Thyroid gland (tissue), 4 donors: ENCODE results near the gene EFNA5. TPM values are rescaled to one million over a fixed set of nuclear protein-coding genes. Genes with fewer than 3 reads are reported as not detected.

Source experiments
- DNase-seq, 2 donors: peaks; one replicate each; pipeline ENCODE4 v3.0.0-alpha.2; 2019
- H3K27ac ChIP-seq, 3 donors: fragments of 200-600 bp; sonication (generic); 1 replicate in 2 of 3; 2 replicates in 1 of 3; pipeline ENCODE4 v1.5.1; 2016 to 2019; ENCODE audit warnings: mild to moderate bottlenecking in 1 of 3, moderate library complexity in 1 of 3
- H3K27me3 ChIP-seq: fragments of 200-600 bp; sonication (generic); one replicate; pipeline ENCODE4 v1.5.1; 2019
- H3K36me3 ChIP-seq, 2 donors: fragments of 200-600 bp; sonication (generic); one replicate each; pipeline ENCODE4 v1.5.1; 2016 to 2019
- H3K4me1 ChIP-seq, 2 donors: fragments of 200-600 bp; sonication (generic); one replicate each; pipeline ENCODE4 v1.5.1; 2017 to 2019
- H3K4me3 ChIP-seq, 3 donors: fragments of 200-600 bp; sonication (generic); replicated peaks in 1 of 3; 1 replicate in 2 of 3; 2 replicates in 1 of 3; pipeline ENCODE4 v1.5.1; 2016; ENCODE audit warnings: mild to moderate bottlenecking in 1 of 3
- H3K9me3 ChIP-seq: fragments of 200-600 bp; sonication (generic); one replicate; pipeline ENCODE4 v1.5.1; 2017
- CTCF ChIP-seq, 6 experiments: fragments of 200-600 bp in 3 of 6; fragments of 450-650 bp in 3 of 6; sonication (generic) in 3 of 6; IDR thresholded peaks; one replicate each; pipeline ENCODE4 v1.5.1; 2016 to 2019; ENCODE audit warnings: antibody characterized with exemption in 6 of 6, mild to moderate bottlenecking in 2 of 6, inconsistent platforms in 1 of 6, moderate library complexity in 1 of 6
- POLR2A ChIP-seq, 2 donors: fragments of 450-650 bp; IDR thresholded peaks; one replicate each; pipeline ENCODE4 v1.6.1; 2017; ENCODE audit warnings: antibody characterized with exemption in 2 of 2, mild to moderate bottlenecking in 2 of 2, moderate library complexity in 1 of 2
- WGBS, 2 donors: methylation state at CpG; one replicate each; pipeline ENCODE4 v1.1.5; 2017; 5-methylcytosine and 5-hydroxymethylcytosine counted together
- intact Hi-C: fragments of 100-400 bp; cut with DNase I; formaldehyde crosslinking; loops from one replicate; pipeline ENCODE4 v1.15.1; 2023
- total RNA-seq, 4 donors: library from RNA; depleted of rRNA; stranded (reverse); fragments of >200 nt; gene quantifications; one replicate each; pipeline ENCODE4 v1.2.3, GENCODE V29; 2016

EFNA5 gene
- total RNA-seq, 4 donors from 2014 or later: 5.7 to 17.2 (median 6.4) TPM

GRCh38 chr5:107514305-107514704 is 156.4 kb downstream of the EFNA5 start:
- intact Hi-C loops: no loop called here
- WGBS, 2 donors: 63 to 66% methylated on average over 2 of the region's 2 CpGs

GRCh38 chr5:107513337-107514085 is 157.2 kb downstream of the EFNA5 start:
- no peaks in the 10 kb centered on the region for H3K4me1 ChIP-seq
- H3K9me3 ChIP-seq: no peaks in the 10 kb centered on the region
- no peaks in the 10 kb centered on the region for H3K27me3 ChIP-seq
- TF ChIP-seq CTCF (IDR thresholded peaks at IDR 0.05) (no peak), POLR2A (IDR thresholded peaks at IDR 0.05) (no peak)
- intact Hi-C loops: no loop called here
- H3K36me3 ChIP-seq: no peaks in the 10 kb centered on the region
- no peak overlapping the region for H3K27ac ChIP-seq
- no peak for DNase-seq
- WGBS, 2 donors: 60 to 62% methylated on average over 10 of the region's 10 CpGs
- no peak overlapping the region for H3K4me3 ChIP-seq

More at GRCh38 chr5:107514305-107514704, 156.4 kb downstream of the EFNA5 start:
- Histone ChIP-seq H3K27me3 (no peaks in the 10 kb centered on the region), H3K36me3 (no peaks in the 10 kb centered on the region), H3K4me3 (no peak overlapping the region), H3K4me1 (no peaks in the 10 kb centered on the region), H3K9me3 (no peaks in the 10 kb centered on the region), H3K27ac (no peak overlapping the region)
- TF ChIP-seq CTCF (IDR thresholded peaks at IDR 0.05) (no peak), POLR2A (IDR thresholded peaks at IDR 0.05) (no peak)
- no peak for DNase-seq

GRCh38 chr5:107512029-107512428 is 158.7 kb downstream of the EFNA5 start:
- Histone ChIP-seq H3K36me3 (no peaks in the 10 kb centered on the region), H3K27me3 (no peaks in the 10 kb centered on the region), H3K27ac (no peak overlapping the region), H3K4me1 (no peaks in the 10 kb centered on the region), H3K9me3 (no peaks in the 10 kb centered on the region), H3K4me3 (no peak overlapping the region)
- intact Hi-C loops: no loop called here
- DNase-seq: no peak
- WGBS, 2 donors: 88 to 93% methylated on average over 3 of the region's 3 CpGs
- TF ChIP-seq CTCF (IDR thresholded peaks at IDR 0.05) (no peak), POLR2A (IDR thresholded peaks at IDR 0.05) (no peak)

- H3K4me3 ChIP-seq: no peak overlapping the region
- no peak for TF ChIP-seq POLR2A (IDR thresholded peaks at IDR 0.05)
- TF ChIP-seq CTCF (IDR thresholded peaks at IDR 0.05): no peak
- no peak overlapping the region for H3K27ac ChIP-seq
- no peaks in the 10 kb centered on the region for H3K27me3 ChIP-seq
- H3K36me3 ChIP-seq: no peaks in the 10 kb centered on the region
- 94% methylated on average over 3 of the region's 3 CpGs for WGBS, 2 donors
- DNase-seq: no peak
- H3K9me3 ChIP-seq: no peaks in the 10 kb centered on the region
- H3K4me1 ChIP-seq: no peaks in the 10 kb centered on the region
- intact Hi-C loops: no loop called here
Measured at GRCh38 chr5:107510125-107510524, 160.6 kb downstream of the EFNA5 start.

- no peaks in the 10 kb centered on the region for H3K9me3 ChIP-seq
- no peak for TF ChIP-seq POLR2A (IDR thresholded peaks at IDR 0.05)
- no peak for TF ChIP-seq CTCF (IDR thresholded peaks at IDR 0.05)
- WGBS, 2 donors: 65 to 67% methylated on average over 4 of the region's 4 CpGs
- H3K36me3 ChIP-seq: no peaks in the 10 kb centered on the region
- H3K27me3 ChIP-seq: no peaks in the 10 kb centered on the region
- no peak overlapping the region for H3K27ac ChIP-seq
- DNase-seq: no peak
- H3K4me1 ChIP-seq: no peaks in the 10 kb centered on the region
- no peak overlapping the region for H3K4me3 ChIP-seq
- intact Hi-C loops: no loop called here
Measured at GRCh38 chr5:107508097-107508496, 162.6 kb downstream of the EFNA5 start.
